HG03159 (cell line): ENCODE results near the gene NIF3L1.
A peak's percentile ranks its signal among the peaks of the same experiment; 100 is the strongest.
"Not testable (repeated sequence)": the region's sequence is repeated elsewhere in the genome, so short reads cannot be mapped to it uniquely, and the experiment has no call there.

Experiments
- ATAC-seq: cut with Tn5 transposase; IDR thresholded peaks from one replicate; pipeline ENCODE4 v1.9.1; 2021; ENCODE audit warnings: mild to moderate bottlenecking, moderate library complexity; ENCODE audit not compliant: unreplicated experiment

NIF3L1 gene

GRCh38 chr2:200869014-200869413, 20.2 kb upstream of the NIF3L1 start:
- no peak for ATAC-seq

DNA sequence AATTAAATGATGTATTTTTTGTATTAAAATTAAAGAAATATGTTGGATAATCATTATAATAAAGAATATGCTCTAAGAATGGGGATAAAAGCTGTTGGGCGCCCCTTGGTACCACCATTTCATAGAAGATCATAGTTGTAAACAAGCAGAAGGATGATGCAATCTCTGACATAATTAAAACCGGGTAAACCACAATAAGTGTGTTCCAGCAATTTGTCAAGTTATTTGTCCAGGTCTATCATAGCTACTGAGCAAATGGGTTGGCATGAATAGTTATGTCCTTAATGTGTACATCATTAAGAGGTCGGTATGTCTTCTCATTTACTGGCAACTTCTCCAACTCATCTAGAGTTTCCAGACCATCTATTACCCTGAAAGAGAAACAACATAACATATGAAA, 18.0 kb upstream of the NIF3L1 start:
- ATAC-seq = no peak

GRCh38 chr2:200873560-200873959, 15.6 kb upstream of the NIF3L1 start:
- no peak for ATAC-seq

DNA sequence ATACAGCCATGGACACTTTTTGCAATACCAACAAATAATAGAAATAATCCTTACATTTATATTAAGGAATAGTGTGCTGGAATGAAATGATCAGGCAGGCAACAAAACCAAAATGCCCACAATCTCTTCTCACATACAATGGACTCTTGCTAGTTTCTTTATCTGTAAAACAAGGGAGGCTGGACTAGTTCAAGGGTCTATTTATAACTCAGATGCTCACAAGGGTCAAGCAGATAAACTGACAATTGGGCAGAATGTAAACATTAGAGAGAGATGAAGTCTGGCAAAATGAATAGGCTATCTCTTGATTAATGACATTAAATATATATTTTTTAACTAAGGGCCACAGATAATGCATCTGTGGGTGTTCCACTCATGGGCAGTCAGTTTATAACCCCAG, 11.7 kb upstream of the NIF3L1 start:
- ATAC-seq = no peak

GRCh38 chr2:200878289-200878880, 10.8 kb upstream of the NIF3L1 start:
- no peak for ATAC-seq

GRCh38 chr2:200881715-200882249, 7.4 kb upstream of the NIF3L1 start:
- not testable (repeated sequence) for ATAC-seq

GRCh38 chr2:200899482-200899881, 10.3 kb downstream of the NIF3L1 start:
- no peak for ATAC-seq

- peak; percentile 97 for ATAC-seq
Measured at GRCh38 chr2:200901459-200902072, 12.4 kb downstream of the NIF3L1 start.

DNA sequence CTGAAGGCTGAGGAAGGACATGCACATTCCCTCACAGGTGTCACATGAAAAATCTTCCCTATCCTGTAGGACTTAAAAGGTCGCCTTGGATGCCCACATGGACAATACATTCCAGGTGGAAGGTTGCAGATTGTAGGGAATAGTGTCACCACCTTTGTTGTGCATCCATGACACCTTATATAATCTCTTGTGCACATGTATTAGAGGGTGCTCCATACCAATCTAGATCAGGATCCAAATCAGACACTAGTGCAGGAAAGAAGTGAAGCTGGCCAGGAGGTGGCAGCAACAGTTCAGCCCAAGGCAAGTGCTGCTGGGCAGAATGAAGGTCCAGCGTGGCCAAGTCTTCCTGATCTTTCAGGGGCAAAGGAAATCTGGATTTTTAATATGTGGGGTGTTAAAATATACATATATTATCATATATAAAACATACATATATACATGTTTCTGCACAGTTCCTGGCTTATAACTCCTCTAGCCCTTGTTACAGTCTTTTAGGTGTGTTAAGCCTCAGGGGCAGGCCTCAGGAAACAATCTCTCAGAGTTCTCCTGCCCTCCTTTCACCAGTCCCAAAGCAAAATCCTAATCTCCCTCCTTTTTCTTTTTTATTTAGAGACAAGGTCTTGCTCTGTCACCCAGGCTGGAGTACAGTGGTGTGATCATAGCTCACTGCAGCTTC, 16.6 kb downstream of the NIF3L1 start:
- no peak for ATAC-seq

- no peak for ATAC-seq
Measured at GRCh38 chr2:200909958-200910357, 20.8 kb downstream of the NIF3L1 start.

DNA sequence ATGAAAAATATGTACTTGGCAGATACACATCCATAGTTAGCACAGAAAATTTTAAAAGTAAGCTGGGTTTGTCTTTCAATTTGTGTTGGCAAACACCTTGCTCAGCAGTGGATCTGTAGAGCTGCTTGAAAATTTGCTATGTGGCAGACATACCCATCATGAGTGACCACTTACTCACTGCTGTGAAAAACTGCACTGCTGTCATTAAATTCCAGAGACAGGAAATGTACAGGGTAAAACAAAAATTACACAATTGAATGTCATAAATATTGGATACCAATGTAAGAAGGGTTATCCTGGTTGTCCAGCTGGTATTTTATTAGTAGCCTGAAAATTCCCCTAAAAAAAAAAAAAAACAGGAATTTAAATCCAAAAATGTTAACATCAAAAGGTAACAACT, 24.5 kb downstream of the NIF3L1 start:
- no peak for ATAC-seq

GRCh38 chr2:200922439-200922838, 33.3 kb downstream of the NIF3L1 start:
- ATAC-seq = no peak

DNA sequence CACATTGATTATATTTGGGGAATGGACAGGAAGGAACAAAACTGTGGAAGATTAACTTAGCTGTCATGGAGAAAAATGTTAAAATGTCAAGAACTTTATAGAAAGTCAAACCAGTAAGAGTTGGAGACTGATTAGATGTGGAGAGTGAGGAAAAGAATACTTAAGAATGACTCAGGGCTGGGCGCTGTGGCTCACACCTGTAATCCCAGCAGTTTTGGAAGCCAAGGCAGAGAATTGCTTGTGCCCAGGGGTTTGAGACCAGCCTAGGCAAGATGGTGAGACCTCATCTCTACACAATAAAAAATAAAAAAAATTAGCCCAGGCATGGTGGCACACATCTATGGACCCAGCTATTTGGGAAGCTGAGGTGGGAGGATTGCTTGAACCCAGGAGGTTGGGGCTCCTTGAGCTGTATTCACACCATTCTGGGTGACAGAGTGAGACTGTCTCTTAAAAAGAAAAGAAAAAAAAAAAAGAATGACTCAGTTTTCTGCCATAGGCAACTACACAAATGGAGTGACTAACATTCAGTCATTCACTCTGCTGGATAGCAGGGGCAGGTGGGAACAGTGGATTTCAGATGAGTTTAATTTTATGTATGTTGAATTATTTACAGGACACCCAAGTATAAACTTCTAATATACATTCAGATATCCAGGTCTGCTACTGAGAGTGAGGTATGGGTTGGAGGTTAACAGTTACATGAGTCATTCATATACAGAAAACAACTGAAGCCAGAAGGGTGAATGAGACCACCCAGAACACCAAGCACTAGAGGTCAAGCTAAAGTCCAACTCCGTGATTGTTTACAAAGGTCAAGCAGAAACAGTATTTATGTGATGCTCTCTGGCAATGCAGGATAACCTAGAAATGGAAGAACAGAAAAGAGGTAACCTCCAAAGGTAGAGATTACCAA, 40.4 kb downstream of the NIF3L1 start:
- ATAC-seq = no peak

DNA sequence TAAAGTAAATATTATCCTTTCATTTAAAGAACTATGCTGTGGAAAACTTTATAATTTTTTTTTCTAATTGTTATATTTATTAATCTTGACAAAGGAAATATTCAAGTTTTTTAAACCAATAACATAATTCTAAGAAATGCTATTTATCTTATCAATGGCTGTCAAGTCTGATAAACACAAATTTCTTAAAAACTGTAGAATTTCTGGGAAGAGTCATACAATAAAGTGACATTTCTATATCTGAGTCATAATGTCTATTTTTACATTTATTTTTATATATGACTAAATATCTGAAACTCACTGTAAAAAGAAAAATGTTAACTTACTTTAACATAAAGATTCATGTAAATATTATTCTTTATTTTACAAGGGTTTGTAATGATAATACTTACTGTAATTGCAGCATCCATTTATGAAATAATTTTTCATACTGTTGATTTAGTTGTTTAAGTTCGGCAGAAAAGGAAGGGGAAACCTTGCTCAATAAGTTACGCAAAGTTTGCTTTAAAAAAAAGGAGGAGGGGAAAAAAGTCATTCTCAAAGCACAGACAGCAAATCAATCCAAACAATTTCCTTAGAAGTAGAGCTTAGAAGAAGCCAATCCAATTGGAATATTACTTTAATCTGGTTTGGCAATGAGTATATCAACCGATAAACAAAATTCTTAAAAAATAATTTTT, 41.9 kb downstream of the NIF3L1 start:
- ATAC-seq = no peak

DNA sequence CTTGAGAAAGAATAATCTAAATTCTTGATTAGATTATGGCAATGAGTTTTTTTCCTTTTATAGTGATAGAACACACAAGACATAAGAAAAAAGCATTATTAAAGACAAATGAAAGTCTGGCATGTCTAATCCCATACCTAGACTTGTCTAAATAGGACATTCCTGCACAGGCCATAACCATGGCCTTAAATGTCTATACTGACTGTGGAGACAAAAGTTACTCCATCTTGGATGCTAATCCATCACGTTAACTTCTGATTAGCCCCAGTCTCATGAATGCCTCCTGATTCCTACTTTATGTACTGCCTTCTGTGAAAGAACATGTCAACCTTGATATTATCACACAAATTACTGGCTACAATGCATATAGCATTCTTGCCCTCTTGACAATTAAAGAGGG, 50.7 kb downstream of the NIF3L1 start:
- ATAC-seq = no peak

GRCh38 chr2:200943527-200944105, 54.4 kb downstream of the NIF3L1 start:
- no peak for ATAC-seq

- no peak for ATAC-seq
Measured at GRCh38 chr2:200944467-200945394, 55.6 kb downstream of the NIF3L1 start.

DNA sequence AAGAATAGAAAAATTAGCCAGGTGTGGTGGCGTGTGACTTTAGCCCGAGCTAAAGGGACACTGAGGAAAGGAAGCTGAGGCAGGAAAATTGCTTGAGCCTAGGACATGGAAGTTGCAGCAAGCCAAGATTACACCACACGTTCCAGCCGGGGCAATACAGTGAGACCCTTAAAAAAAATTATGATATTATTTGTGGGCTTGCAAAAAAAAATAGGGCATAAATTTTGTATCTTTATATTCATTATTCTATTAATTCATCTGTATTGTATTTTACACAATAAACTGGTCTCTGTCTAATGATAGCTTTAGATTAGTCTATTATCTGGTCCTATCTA, 56.2 kb downstream of the NIF3L1 start:
- no peak for ATAC-seq

DNA sequence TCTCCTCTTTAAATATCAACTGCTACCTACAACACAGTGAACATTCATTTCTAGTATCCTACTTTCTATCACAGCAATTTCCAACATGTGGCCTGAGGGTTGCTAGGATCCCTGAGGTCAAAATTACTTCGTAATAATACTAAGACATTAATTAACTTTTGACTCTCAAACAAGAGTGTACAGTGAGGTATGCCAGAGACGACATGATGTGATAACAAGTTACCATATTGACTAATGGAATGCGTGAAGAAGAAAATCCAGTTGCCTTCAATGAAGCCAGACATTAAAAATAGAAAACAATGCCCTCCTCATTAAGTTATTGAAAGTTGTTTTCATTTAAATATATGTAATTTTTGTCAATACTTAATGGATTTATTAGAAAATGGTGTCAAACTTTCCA, 61.2 kb downstream of the NIF3L1 start:
- no peak for ATAC-seq
